Adrenal gland (tissue), 5 donors: ENCODE measurements around the gene SLC10A3.

Source experiments
- POLR2A ChIP-seq, 2 donors: fragments of 450-650 bp; IDR thresholded peaks; one replicate each; pipeline ENCODE4 v1.6.1; 2017; ENCODE audit warnings: antibody characterized with exemption in 2 of 2, mild to moderate bottlenecking in 2 of 2, moderate library complexity in 1 of 2
- TF ChIP-seq, protein P1 (sequence below), 6 experiments: fragments of 450-650 bp in 4 of 6; fragments of 200-600 bp in 2 of 6; sonication (generic) in 1 of 6; IDR thresholded peaks; 1 replicate in 5 of 6; 2 replicates in 1 of 6; pipeline versions ENCODE4 v1.5.1 to v1.8.0; 2016 to 2021; ENCODE audit warnings: antibody characterized with exemption in 6 of 6, mild to moderate bottlenecking in 2 of 6, moderate library complexity in 1 of 6
- donor health status: DM: no; HTN: no; CAD: no.

- TF ChIP-seq POLR2A (IDR thresholded peaks at IDR 0.05), result no peak
- TF ChIP-seq, protein P1, sequence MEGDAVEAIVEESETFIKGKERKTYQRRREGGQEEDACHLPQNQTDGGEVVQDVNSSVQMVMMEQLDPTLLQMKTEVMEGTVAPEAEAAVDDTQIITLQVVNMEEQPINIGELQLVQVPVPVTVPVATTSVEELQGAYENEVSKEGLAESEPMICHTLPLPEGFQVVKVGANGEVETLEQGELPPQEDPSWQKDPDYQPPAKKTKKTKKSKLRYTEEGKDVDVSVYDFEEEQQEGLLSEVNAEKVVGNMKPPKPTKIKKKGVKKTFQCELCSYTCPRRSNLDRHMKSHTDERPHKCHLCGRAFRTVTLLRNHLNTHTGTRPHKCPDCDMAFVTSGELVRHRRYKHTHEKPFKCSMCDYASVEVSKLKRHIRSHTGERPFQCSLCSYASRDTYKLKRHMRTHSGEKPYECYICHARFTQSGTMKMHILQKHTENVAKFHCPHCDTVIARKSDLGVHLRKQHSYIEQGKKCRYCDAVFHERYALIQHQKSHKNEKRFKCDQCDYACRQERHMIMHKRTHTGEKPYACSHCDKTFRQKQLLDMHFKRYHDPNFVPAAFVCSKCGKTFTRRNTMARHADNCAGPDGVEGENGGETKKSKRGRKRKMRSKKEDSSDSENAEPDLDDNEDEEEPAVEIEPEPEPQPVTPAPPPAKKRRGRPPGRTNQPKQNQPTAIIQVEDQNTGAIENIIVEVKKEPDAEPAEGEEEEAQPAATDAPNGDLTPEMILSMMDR (IDR thresholded peaks at IDR 0.05), result no peak
Measured at GRCh38 chrX:154459832-154460231, 30.6 kb downstream of the SLC10A3 start.
